T-helper 2 cell (primary cell): ENCODE results near the gene ZNF552.
"Not testable (repeated sequence)": the region's sequence is repeated elsewhere in the genome, so short reads cannot be mapped to it uniquely, and the experiment has no call there.

Experiments used
- DNase-seq, 5 experiments: peaks; one replicate each; pipeline versions ENCODE4 v3.0.0 to v3.0.0-alpha.2; 2012 to 2022
- total RNA-seq, 2 donors: gene quantifications; one replicate each; lab custom pipeline; 2026; lab: John Stamatoyannopoulos, UW

The ZNF552 gene
- total RNA-seq = 15.0 to 18.1 reads per million in 2 donors

DNA sequence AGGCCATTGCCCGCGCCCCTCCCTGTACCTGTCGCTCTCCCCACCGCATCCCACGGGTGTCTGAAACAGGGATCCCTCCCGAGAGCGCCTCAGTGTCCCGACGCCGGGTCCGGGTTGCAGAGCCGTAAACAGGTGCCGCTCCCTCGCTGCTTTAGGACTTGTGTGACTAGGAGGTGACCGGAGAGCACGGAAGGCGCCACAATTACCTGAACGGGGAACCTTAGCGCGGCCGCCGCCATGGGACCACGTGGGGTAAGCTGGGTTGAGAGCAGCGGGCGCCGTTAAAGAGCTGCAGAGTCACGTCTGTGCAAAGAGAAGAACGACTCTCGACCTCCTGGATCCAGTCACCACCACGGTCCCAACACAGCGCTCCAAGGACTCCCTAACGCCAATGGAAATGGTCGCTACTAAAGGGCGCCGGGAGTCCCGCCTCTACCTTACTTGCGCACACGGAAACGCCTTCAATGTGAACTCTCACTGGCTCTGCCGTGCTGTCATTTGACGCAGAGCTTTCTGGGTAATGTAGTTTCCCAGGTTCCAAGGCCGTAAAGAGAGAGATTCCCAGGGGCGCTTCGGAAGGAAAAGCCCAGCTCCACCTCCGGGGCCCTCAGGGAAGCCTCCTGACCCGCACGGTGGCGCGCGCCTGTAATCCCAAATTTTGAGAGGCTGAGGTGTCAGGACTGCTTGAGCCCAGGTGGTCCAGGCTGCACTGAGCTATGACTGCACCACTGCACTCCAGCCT, at the start of gene ZNF552:
Gene ZNF552 (minus strand): TSS at position 409 of the 742 bp plus-strand sequence. CDS start 170 bp downstream, at position 239.
- peak; percentile 51 to 92 (median 66) for DNase-seq

DNA sequence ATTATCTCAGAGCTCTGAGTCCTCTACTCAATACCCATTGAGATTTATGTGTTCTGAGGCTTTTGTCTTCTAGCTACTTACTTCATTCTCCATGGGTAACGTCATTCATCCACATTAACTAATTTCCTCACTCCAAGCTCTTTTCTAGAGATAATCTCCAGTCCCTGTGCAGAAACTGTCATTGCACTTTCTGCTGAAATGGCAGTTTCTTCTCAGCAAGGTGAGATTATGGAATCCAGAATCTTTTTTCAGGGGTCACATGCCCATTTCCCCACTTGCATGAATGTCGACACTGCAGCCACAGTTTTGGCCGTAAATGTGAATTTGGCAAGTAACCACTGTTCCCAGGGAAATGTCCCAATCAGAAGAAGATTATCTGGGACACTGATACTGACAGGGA, 47.6 kb upstream of the ZNF552 start:
- DNase-seq = not testable (repeated sequence)

- not testable (repeated sequence) for DNase-seq
Measured at GRCh38 chr19:57854117-57854516, 39.4 kb upstream of the ZNF552 start.

DNA sequence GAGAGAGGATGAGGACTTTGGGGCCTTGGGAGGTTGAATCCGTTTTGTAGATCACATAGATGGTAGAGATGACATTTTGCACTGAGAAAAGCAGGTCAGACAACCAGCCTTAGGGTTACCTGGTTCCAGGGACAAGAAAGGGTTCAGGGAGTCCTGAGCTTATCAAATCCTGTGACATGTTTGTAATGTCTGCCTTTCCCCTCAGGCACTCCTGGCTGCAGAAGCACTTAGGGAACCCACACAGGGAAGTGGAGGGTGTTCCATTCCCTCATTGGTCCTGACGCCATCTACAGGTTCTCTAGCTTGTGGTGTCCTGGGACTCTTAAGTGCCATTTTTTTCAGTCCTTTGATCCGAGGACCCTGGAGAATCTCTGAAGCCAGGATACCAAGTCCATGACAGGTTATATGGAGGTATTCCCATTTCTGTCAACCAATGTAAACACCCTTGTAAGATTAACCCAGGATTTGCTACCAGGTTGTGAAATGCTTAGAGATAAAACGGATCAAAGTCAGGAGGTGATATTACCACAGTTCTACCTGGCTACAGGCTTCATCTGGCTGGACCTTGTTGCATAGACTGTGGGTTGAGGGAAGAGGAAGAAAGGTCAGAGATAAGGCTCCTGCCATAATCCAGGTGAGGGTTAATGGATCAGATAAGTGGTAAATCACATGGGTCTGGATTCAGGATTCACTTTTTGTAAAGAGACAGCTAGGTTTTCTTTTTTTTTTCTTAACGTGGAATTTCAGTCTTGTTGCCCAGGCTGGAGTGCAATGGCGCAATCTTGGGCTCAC, 37.3 kb upstream of the ZNF552 start:
- DNase-seq = not testable (repeated sequence)

DNA sequence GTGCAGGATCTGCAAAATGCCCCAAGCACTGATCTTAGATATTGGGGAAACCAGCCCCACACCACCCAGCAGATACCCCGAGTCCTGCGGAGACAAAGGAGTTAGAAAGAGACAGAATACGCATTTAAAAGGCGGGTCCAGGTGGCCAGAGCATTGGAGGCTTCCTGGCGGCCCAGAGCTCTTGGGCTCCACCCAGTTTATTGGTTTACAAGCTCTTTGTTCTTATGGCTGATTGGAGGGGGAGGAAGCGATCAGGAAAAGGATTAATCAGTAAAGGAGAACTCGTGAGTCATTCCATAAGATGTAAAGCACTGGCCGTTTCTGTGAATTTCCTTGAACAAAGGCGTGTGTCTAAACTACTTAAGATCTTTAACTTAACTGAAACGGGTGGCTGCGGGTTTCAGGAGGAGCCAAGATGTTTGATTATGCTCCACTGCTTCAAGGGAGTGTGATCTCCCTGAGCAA, 35.9 kb upstream of the ZNF552 start:
- peak in 1 of 5 experiments; percentile 46 for DNase-seq

- DNase-seq = peak; percentile 56 to 93 (median 77)
Measured at GRCh38 chr19:57849666-57850473, 35.2 kb upstream of the ZNF552 start, which contains the start of gene ZNF587. ZNF587 (plus strand) TSS chr19:57849859; CDS start chr19:57850039, 180 bp downstream.

- DNase-seq = peak in 1 of 5 experiments; percentile 5
Measured at GRCh38 chr19:57849162-57849665, 34.5 kb upstream of the ZNF552 start.

GRCh38 chr19:57847164-57847563, 32.5 kb upstream of the ZNF552 start:
- not testable (repeated sequence) for DNase-seq

DNA sequence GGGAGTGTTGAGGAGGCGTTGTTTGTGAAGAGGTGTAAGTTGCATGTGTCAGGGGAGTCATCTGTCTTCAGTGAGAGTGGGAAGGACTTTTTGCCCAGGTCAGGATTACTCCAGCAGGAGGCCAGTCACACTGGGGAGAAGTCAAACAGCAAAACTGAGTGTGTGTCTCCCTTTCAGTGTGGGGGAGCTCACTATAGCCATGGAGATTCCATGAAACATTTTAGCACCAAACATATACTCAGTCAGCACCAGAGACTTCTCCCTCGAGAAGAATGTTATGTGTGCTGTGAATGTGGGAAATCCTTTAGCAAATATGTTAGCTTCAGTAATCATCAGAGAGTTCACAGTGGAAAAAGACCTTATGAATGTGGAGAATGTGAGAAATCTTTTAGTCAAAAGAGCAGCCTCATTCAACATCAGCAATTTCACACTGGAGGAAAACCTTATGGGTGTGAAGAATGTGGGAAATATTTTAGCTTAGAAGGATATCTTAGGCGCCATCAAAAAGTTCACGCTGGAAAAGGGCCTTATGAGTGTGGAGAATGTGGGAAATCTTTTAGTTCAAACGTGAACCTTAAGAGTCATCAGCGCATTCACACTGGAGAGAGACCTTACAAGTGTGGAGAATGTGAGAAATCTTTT, 26.5 kb upstream of the ZNF552 start:
- DNase-seq = no peak

DNA sequence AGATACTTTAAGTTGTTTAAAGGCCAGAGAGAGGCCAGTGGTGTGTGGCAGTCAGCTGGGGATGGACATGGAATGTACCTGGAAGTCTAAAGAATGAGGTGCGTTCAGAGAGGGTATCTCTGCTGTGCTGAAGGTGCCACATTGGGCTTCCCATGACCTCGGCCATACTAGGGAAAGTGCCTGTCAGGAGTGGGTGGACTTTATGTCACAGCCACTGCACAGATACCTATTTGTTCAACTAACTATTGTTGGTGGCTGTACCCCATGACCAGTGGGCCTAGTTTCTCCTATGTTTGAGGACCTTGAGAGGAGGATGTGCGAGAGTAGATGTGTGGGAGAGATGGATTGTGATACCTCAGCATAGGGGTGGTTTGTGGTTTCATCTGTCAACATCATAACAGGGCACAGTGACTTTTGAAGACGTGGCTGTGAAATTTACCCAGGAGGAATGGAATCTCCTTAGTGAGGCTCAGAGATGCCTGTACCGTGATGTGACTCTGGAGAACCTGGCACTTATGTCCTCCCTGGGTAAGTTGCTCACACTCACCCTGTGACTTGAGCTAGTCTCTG, 24.0 kb upstream of the ZNF552 start:
- DNase-seq = not testable (repeated sequence)

GRCh38 chr19:57836991-57837390, 22.3 kb upstream of the ZNF552 start:
- not testable (repeated sequence) for DNase-seq

DNA sequence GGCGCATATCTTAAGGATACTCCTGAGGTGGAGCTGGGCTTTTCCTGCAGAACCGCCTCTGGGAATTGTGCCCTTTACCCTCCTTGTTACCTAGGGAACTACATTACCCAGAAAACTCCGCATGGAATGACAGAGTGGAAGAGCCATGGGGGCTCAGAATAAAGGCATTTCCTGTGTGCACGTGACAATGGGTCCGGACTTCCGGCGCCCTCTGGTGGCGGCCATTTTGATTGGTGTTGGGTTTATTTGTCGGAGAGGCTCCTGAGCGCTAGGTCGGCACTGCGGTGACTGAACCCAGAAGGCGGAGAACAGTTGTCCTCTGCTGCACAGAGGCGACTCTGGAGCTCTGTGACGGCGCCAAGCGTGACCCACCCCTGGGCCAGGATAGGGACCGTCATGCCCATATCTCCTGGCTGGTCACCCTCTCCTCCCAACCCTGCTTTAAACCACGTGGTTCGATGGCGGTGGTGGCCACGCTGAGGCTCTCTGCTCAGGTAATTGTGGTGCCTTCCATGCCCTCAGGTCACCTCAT, 15.4 kb upstream of the ZNF552 start, which contains the start of gene ZNF587B:
Gene ZNF587B (plus strand): TSS at position 229 of the 532 bp plus-strand sequence. CDS start 230 bp downstream, at position 459.
- DNase-seq = peak in 3 of 5 experiments; percentile 9 to 17 (median 12)

DNA sequence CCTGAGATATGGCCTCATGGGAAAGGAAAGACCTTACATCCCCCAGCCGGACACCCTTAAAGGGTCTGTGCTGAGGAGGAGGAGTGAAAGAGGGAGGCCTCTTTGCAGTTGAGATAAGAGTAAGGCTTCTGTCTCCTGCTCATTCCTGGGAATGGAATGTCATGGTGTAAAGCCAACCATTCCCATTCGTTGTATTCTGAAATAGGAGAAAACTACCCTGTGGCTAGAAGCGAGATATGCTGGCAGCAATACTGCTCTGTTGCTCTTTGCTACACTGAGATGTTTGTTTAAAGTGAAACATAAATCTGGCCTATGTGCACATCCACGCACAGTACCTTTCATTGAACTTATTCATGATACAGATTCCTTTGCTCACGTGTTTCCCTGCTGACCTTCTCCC, 14.6 kb upstream of the ZNF552 start:
- DNase-seq = no peak

- no peak for DNase-seq
Measured at GRCh38 chr19:57825511-57825910, 10.8 kb upstream of the ZNF552 start.

DNA sequence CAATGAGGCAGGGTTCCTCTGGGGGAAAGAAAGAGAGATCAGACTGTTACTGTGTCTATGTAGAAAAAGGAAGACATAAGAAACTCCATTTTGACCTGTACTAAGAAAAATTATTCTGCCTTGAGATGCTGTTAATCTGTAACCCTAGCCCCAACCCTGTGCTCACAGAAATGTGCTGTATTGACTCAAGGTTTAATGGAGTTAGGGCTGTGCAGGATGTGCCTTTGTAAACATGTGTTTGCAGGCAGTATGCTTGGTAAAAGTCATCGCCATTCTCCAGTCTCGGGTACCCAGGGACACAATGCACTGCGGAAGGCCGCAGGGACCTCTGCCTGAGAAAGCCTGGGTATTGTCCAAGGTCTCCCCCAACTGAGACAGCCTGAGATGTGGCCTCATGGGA, 8.9 kb upstream of the ZNF552 start:
- DNase-seq = not testable (repeated sequence)

DNA sequence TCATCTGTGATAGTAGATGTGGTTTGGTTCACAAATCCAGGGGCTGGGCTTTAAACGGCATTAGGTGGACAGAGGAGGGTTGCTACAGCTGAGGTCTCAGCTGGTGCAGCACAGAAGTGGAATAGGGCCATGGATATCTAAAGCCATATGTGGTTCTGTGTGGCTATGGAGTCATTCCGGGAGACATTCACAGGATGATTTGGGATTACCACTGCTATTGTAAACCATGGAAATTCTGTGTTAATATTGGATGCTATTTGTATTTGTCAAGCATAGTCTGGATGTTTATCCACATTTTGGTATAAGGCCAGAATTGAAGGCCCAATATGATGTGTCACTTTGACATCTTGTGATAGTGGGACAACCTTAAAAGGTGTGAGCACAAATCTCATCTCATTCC, 8.4 kb upstream of the ZNF552 start:
- not testable (repeated sequence) for DNase-seq

DNA sequence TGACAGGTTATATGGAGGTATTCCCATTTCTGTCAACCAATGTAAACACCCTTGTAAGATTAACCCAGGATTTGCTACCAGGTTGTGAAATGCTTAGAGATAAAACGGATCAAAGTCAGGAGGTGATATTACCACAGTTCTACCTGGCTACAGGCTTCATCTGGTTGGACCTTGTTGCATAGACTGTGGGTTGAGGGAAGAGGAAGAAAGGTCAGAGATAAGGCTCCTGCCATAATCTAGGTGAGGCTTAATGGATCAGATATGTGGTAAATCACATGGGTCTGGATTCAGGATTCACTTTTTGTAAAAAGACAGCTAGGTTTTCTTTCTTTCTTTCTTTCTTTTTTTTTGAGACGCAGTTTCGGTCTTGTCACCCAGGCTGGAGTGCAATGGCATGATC, 6.8 kb upstream of the ZNF552 start:
- not testable (repeated sequence) for DNase-seq

DNA sequence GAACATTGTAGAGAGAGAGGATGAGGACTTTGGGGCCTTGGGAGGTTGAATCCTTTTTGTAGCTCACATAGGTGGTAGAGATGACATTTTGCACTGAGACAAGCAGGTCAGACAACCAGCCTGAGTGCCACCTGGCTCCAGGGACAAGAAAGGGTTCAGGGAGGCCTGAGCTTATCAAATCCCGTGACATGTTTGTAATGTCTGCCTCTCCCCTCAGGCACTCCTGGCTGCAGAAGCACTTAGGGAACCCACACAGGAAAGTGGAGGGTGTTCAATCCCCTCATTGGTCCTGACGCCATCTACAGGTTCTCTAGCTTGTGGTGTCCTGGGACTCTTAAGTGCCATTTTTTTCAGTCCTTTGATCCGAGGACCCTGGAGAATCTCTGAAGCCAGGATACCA, 6.4 kb upstream of the ZNF552 start:
- not testable (repeated sequence) for DNase-seq

- DNase-seq = no peak
Measured at GRCh38 chr19:57820599-57820998, 5.9 kb upstream of the ZNF552 start.

GRCh38 chr19:57819475-57820148, 4.9 kb upstream of the ZNF552 start:
- DNase-seq = peak; percentile 52 to 94 (median 76)
